Psoas muscle (tissue), 8 donors: Measurements from ENCODE around the gene RAD9A. TPM values are rescaled to one million over a fixed set of nuclear protein-coding genes. Genes with fewer than 3 reads are reported as not detected.

Experiments
- ATAC-seq, 4 donors: fragments of 200-7000 bp; cut with Tn5 transposase; one replicate each; pipeline ENCODE4 v1.9.1; 2020; ENCODE audit warnings: moderate library complexity in 3 of 4, mild to moderate bottlenecking in 2 of 4
- DNase-seq, 2 donors: peaks; one replicate each; pipeline ENCODE4 v3.0.0-alpha.2; 2020
- H3K27ac ChIP-seq: fragments of 200-600 bp; one replicate; pipeline ENCODE4 v1.8.0; 2022
- H3K27me3 ChIP-seq, 3 donors: fragments of 200-600 bp in 1 of 3; one replicate each; pipeline versions ENCODE4 v1.6.1 to v1.8.0; 2013 to 2022; ENCODE audit warnings: low read length in 2 of 3, mild to moderate bottlenecking in 2 of 3, moderate library complexity in 1 of 3; ENCODE audit not compliant: insufficient read depth in 3 of 3
- H3K36me3 ChIP-seq, 2 donors: fragments of 200-600 bp in 1 of 2; one replicate each; pipeline versions ENCODE4 v1.6.1 to v1.8.0; 2013 to 2022; ENCODE audit warnings: low read depth in 1 of 2, mild to moderate bottlenecking in 1 of 2, moderate library complexity in 1 of 2; ENCODE audit not compliant: insufficient read depth in 1 of 2
- H3K4me1 ChIP-seq: fragments of 200-600 bp; one replicate; pipeline ENCODE4 v1.8.0; 2022
- H3K4me3 ChIP-seq: fragments of 200-600 bp; one replicate; pipeline ENCODE4 v1.8.0; 2022; ENCODE audit warnings: mild to moderate bottlenecking
- H3K9me3 ChIP-seq: fragments of 200-600 bp; one replicate; pipeline ENCODE4 v1.8.0; 2022
- CTCF ChIP-seq: fragments of 200-600 bp; IDR thresholded peaks from one replicate; pipeline ENCODE4 v1.8.0; 2022; ENCODE audit warnings: antibody characterized with exemption
- WGBS, 3 donors: extraction: QIAGEN DNeasy Blood & Tissue Kit; methylation state at CpG; one replicate each; pipeline versions ENCODE4 v1.1.6 to v1.1.7; 2013; 5-methylcytosine and 5-hydroxymethylcytosine counted together
- intact Hi-C, 2 donors: fragments of 100-400 bp; cut with DNase I; formaldehyde crosslinking; loops; one replicate each; pipeline versions ENCODE4 v1.11.0 to v1.14.2; 2022
- polyA plus RNA-seq, 3 donors: library from polyadenylated mRNA; stranded (reverse); fragments of 200-250 nt; gene quantifications; one replicate each; pipeline ENCODE4 v1.2.3, GENCODE V29; 2013
- total RNA-seq, 4 donors: library from RNA; stranded (reverse); fragmentation: NEBNext Ultra II Directional in 2 of 4; extraction: Animal tissue kit (Norgen Biotek cat#: 25700) in 2 of 4; gene quantifications; one replicate each; pipeline versions ENCODE4 v1.2.1 to v1.2.4, GENCODE V29; 2021 to 2023
- donor health status: healthy with polysubstance abuse.
- donor health status: DM: no; HTN: no; CAD: no; lungs with moderate emphysema.
- donor health status: Bipolar disorder and iron deficiency.
- donor health status: healthy.
- donor health status: DM: yes; HTN: yes; CAD: no.
- donor health status: DM: no; HTN: no; CAD: no.
- donor health status: DM: no; HTN: no; CAD: no.
- donor health status: DM: yes; HTN: yes; CAD: no.

Gene RAD9A
- total and polyA plus RNA-seq, 7 donors: 1.8 to 12.3 (median 6.7) TPM

- no peak overlapping the region for H3K27ac ChIP-seq
- H3K27me3 ChIP-seq: peaks cover 0 to 33% (median 6%) of the 10 kb centered on the region in 3 donors
- no peaks in the 10 kb centered on the region for H3K4me1 ChIP-seq
- DNase-seq (no peak), ATAC-seq (peak in 2 of 4 donors; percentile 13 to 33)
- no peaks in the 10 kb centered on the region for H3K36me3 ChIP-seq
- intact Hi-C loops: no loop called here
- no peaks in the 10 kb centered on the region for H3K9me3 ChIP-seq
- 26 to 35% (median 33%) methylated on average over 6 to 8 of the region's 8 CpGs for WGBS, 3 donors
- TF ChIP-seq CTCF: no peak
- no peak overlapping the region for H3K4me3 ChIP-seq
Observed at GRCh38 chr11:67366546-67366945, 25.2 kb upstream of the RAD9A start.

- DNase-seq (no peak), ATAC-seq (peak in 2 of 4 donors; percentile 2 to 5)
- intact Hi-C loops: no loop called here
- Histone ChIP-seq H3K36me3 (no peaks in the 10 kb centered on the region), H3K4me3 (no peak overlapping the region), H3K27me3 (peaks cover 0 to 33% (median 8%) of the 10 kb centered on the region in 3 donors), H3K27ac (no peak overlapping the region), H3K4me1 (peaks cover 3% of the 10 kb centered on the region), H3K9me3 (no peaks in the 10 kb centered on the region)
- WGBS, 3 donors: 52 to 56% (median 54%) methylated on average over 22 to 25 of the region's 25 CpGs
- no peak for TF ChIP-seq CTCF
Observed at GRCh38 chr11:67366961-67367760, 24.6 kb upstream of the RAD9A start.

- Histone ChIP-seq H3K36me3 (no peaks in the 10 kb centered on the region), H3K4me1 (peaks cover 4% of the 10 kb centered on the region), H3K9me3 (no peaks in the 10 kb centered on the region), H3K4me3 (no peak overlapping the region), H3K27me3 (peaks cover 0 to 33% (median 9%) of the 10 kb centered on the region in 3 donors), H3K27ac (no peak overlapping the region)
- intact Hi-C loops: no loop called here
- ATAC-seq (no peak), DNase-seq (no peak)
- 69 to 72% (median 70%) methylated on average over 7 of the region's 7 CpGs for WGBS, 3 donors
- no peak for TF ChIP-seq CTCF
Observed at GRCh38 chr11:67367761-67368227, 24.0 kb upstream of the RAD9A start.

- no peak for TF ChIP-seq CTCF
- ATAC-seq (no peak), DNase-seq (no peak)
- Histone ChIP-seq H3K4me1 (peaks cover 5% of the 10 kb centered on the region), H3K27ac (no peak overlapping the region), H3K27me3 (peaks cover 0 to 39% (median 9%) of the 10 kb centered on the region in 3 donors), H3K9me3 (no peaks in the 10 kb centered on the region), H3K4me3 (no peak overlapping the region), H3K36me3 (no peaks in the 10 kb centered on the region)
- 70 to 93% (median 78%) methylated on average over 3 of the region's 3 CpGs for WGBS, 3 donors
- intact Hi-C loops: no loop called here
Observed at GRCh38 chr11:67368621-67369020, 23.2 kb upstream of the RAD9A start.
